ACC112 (cell line): Measurements from ENCODE around the gene SH3BP4.

Experiments used
- H2AFZ ChIP-seq: fragments of 200-600 bp; sonication (generic); one replicate; pipeline ENCODE4 v1.6.0; 2017; ENCODE audit warnings: antibody characterized with exemption, low read length; ENCODE audit not compliant: unreplicated experiment
- H3K27ac ChIP-seq: fragments of 200-600 bp; sonication (generic); 2 replicates; pipeline ENCODE4 v1.5.1; 2014; ENCODE audit warnings: low read depth, mild to moderate bottlenecking, antibody characterized with exemption, low read length, moderate library complexity
- H3K27me3 ChIP-seq: fragments of 200-600 bp; sonication (generic); 2 replicates; pipeline ENCODE4 v1.6.1; 2014; ENCODE audit warnings: mild to moderate bottlenecking, antibody characterized with exemption, low read length, moderate library complexity, mixed read lengths; ENCODE audit not compliant: insufficient read depth
- H3K36me3 ChIP-seq: fragments of 200-600 bp; sonication (generic); 2 replicates; pipeline ENCODE4 v1.6.1; 2016; ENCODE audit warnings: mild to moderate bottlenecking, antibody characterized with exemption, low read length, moderate library complexity, mixed read lengths; ENCODE audit not compliant: insufficient read depth
- H3K4me1 ChIP-seq: fragments of 200-600 bp; sonication (generic); one replicate; pipeline ENCODE4 v1.6.1; 2016; ENCODE audit warnings: low read length, mixed read lengths; ENCODE audit not compliant: insufficient read depth, unreplicated experiment, control insufficient read depth
- H3K4me3 ChIP-seq: fragments of 200-600 bp; sonication (generic); 2 replicates; pipeline ENCODE4 v1.5.1; 2014; ENCODE audit warnings: mild to moderate bottlenecking, low read depth, low read length
- H3K79me2 ChIP-seq: fragments of 200-600 bp; sonication (generic); one replicate; pipeline ENCODE4 v1.6.0; 2016; ENCODE audit warnings: low read length; ENCODE audit not compliant: control insufficient read depth, unreplicated experiment, insufficient read depth

The SH3BP4 gene

DNA sequence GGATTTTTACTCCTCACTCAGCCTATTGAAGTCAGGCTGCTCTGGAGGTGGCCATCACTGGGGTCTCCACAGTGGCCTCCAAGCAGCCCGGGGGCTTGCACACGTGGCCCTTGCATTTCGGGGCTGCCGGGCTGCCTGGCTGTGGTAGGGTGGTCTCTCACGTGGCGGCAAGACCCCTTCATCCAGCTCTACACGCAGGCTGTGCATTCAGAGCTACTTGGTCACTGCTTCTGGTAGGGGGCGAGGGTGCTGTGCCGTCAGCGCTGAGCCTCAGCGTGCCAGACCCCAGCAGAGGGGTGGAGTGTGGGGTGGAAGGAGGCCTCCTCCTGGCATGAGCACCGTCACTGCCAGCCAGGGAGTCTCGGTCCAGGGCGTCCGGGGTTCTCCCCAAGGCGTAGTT is 80.6 kb downstream of the SH3BP4 start:
- Histone ChIP-seq H3K27ac (no peak overlapping the region), H3K79me2 (peaks cover 69% of the 10 kb centered on the region), H3K27me3 (no peaks in the 10 kb centered on the region), H3K4me1 (peaks cover 16% of the 10 kb centered on the region), H2AFZ (no peak overlapping the region), H3K4me3 (no peak overlapping the region), H3K36me3 (peaks cover 6% of the 10 kb centered on the region; the same call in 1 of the 2 replicates)

DNA sequence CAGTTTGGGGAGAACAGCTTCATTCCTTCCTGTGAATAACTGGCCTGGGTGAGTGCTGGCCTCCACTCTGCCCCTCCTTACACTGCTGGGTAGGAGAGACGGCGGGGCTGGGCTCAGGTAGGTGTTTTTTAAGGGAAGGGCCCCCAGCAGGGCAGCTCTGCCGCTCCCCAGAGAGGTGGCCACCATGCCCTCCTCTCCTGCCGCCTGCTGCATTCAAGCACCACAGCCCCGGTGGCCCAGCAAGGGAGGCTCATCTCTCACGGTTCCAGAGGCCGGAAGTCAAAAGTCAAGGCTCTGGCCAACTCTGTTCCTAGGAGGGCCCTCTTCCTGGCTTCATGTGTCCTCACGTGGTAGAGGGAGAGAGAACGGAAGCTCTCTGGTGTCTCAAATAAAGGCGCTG is 81.1 kb downstream of the SH3BP4 start:
- H3K36me3 ChIP-seq: peaks cover 6% of the 10 kb centered on the region; the same call in 1 of the 2 replicates
- no peak overlapping the region for H3K4me3 ChIP-seq
- peaks cover 11% of the 10 kb centered on the region for H3K4me1 ChIP-seq
- no peak overlapping the region for H3K27ac ChIP-seq
- peaks cover 72% of the 10 kb centered on the region for H3K79me2 ChIP-seq
- no peak overlapping the region for H2AFZ ChIP-seq
- H3K27me3 ChIP-seq: no peaks in the 10 kb centered on the region

DNA sequence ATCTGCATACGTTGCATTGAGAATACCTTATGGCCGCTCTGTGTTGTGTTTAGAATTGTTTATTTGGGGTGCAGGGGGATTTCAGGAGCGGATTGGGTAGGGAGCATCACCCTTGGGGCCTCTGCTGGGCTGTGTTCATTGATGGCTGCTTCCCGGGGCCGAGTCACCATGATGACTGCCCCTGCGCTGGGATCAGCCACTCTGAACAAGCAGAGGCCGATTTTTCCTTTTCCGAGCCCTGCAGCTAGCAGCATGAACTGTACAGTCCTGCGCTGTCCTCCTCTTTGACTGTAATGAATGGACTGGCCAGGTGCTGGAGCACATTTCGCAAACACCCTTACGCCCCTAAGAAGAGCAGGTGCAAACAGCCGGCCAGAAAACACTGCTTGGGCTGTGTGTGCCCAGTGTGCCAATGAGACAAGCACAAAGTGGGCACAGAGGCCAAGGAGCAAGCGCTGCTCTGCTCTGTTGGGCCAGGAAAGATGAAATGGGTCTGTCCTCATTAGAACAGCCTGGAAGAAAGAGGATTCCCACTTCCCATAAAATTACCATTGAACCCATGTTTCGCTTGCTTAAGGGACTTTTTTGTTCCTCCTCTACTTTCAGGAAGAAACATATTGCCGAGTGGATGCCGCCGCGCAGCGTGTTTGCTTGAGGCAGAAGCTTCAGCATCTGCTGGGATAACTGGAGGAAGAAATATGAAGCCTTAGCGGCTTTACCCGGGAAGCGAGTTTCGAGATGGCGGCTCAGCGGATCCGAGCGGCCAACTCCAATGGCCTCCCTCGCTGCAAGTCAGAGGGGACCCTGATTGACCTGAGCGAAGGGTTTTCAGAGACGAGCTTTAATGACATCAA is 82.7 kb downstream of the SH3BP4 start:
- Histone ChIP-seq H2AFZ (no peak overlapping the region), H3K79me2 (peaks cover 61% of the 10 kb centered on the region), H3K27ac (no peak overlapping the region), H3K27me3 (no peaks in the 10 kb centered on the region), H3K4me1 (no peaks in the 10 kb centered on the region), H3K4me3 (no peak overlapping the region), H3K36me3 (peaks cover 12% of the 10 kb centered on the region; the same call in 1 of the 2 replicates)

DNA sequence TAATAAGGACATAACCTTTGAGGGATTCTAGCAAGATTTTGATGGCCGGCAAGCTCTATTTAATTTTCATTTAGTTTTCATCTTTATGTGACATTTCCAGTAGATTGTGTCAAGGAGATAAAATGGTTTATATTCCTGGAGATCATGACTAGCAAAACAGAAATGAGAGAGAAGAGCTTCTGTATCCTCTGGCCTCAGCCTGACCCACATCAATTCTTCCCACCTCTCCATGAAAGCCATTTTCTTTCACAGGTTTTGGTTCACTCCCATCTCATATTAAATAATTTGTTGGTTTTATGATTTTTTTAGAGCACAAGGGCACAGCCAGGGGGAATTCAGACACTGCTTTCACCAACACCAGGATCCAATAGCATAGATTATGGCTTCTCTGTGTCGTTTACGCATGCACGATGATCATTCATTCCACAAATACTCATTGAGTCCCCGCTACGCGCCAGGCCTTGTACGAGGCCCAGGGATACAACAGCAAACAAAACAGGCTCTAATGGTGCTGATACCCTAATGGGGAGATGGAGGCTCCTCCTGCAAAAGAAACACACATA is 85.9 kb downstream of the SH3BP4 start:
- Histone ChIP-seq H3K27ac (no peak overlapping the region), H3K27me3 (no peaks in the 10 kb centered on the region), H3K4me3 (no peak overlapping the region), H2AFZ (no peak overlapping the region), H3K36me3 (peaks cover 27% of the 10 kb centered on the region; the same call in 1 of the 2 replicates), H3K4me1 (no peaks in the 10 kb centered on the region), H3K79me2 (peaks cover 41% of the 10 kb centered on the region)

DNA sequence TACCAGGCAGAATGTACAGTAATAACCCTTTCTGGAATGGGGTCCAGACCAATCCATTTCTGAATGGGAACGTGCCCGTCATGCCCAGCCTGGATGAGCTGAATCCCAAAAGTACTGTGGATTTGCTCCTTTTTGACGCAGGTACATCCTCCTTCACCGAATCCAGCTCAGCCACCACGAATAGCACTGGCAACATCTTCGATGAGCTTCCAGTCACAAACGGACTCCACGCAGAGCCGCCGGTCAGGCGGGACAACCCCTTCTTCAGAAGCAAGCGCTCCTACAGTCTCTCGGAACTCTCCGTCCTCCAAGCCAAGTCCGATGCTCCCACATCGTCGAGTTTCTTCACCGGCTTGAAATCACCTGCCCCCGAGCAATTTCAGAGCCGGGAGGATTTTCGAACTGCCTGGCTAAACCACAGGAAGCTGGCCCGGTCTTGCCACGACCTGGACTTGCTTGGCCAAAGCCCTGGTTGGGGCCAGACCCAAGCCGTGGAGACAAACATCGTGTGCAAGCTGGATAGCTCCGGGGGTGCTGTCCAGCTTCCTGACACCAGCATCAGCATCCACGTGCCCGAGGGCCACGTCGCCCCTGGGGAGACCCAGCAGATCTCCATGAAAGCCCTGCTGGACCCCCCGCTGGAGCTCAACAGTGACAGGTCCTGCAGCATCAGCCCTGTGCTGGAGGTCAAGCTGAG is 89.6 kb downstream of the SH3BP4 start:
- H2AFZ ChIP-seq: no peak overlapping the region
- H3K36me3 ChIP-seq: peaks cover 22% of the 10 kb centered on the region; the same call in 1 of the 2 replicates
- no peak overlapping the region for H3K4me3 ChIP-seq
- peaks cover 27% of the 10 kb centered on the region for H3K79me2 ChIP-seq
- no peaks in the 10 kb centered on the region for H3K4me1 ChIP-seq
- H3K27me3 ChIP-seq: no peaks in the 10 kb centered on the region
- H3K27ac ChIP-seq: no peak overlapping the region

DNA sequence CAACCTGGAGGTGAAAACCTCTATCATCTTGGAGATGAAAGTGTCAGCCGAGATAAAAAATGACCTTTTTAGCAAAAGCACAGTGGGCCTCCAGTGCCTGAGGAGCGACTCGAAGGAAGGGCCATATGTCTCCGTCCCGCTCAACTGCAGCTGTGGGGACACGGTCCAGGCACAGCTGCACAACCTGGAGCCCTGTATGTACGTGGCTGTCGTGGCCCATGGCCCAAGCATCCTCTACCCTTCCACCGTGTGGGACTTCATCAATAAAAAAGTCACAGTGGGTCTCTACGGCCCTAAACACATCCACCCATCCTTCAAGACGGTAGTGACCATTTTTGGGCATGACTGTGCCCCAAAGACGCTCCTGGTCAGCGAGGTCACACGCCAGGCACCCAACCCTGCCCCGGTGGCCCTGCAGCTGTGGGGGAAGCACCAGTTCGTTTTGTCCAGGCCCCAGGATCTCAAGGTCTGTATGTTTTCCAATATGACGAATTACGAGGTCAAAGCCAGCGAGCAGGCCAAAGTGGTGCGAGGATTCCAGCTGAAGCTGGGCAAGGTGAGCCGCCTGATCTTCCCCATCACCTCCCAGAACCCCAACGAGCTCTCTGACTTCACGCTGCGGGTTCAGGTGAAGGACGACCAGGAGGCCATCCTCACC is 90.2 kb downstream of the SH3BP4 start:
- H3K27ac ChIP-seq: no peak overlapping the region
- peaks cover 26% of the 10 kb centered on the region; the same call in 1 of the 2 replicates for H3K36me3 ChIP-seq
- no peak overlapping the region for H2AFZ ChIP-seq
- H3K4me1 ChIP-seq: no peaks in the 10 kb centered on the region
- no peaks in the 10 kb centered on the region for H3K27me3 ChIP-seq
- no peak overlapping the region for H3K4me3 ChIP-seq
- peaks cover 29% of the 10 kb centered on the region for H3K79me2 ChIP-seq

DNA sequence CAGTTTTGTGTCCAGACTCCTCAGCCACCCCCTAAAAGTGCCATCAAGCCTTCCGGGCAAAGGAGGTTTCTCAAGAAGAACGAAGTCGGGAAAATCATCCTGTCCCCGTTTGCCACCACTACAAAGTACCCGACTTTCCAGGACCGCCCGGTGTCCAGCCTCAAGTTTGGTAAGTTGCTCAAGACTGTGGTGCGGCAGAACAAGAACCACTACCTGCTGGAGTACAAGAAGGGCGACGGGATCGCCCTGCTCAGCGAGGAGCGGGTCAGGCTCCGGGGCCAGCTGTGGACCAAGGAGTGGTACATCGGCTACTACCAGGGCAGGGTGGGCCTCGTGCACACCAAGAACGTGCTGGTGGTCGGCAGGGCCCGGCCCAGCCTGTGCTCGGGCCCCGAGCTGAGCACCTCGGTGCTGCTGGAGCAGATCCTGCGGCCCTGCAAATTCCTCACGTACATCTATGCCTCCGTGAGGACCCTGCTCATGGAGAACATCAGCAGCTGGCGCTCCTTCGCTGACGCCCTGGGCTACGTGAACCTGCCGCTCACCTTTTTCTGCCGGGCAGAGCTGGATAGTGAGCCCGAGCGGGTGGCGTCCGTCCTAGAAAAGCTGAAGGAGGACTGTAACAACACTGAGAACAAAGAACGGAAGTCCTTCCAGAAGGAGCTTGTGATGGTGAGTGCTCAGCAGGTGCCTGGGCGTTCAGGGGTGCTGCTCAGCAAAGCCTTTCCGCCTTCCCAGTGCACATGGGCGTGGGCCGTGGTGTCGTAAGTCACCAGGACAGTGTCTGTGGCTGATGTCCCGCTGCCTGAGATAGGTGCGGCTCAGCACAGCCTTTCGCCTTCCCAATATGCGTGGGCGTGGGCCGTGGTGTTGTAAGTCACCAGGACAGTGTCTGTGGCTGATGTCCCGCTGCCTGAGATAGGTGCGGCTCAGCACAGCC is 91.0 kb downstream of the SH3BP4 start:
- Histone ChIP-seq H2AFZ (no peak overlapping the region), H3K79me2 (peaks cover 32% of the 10 kb centered on the region)

DNA sequence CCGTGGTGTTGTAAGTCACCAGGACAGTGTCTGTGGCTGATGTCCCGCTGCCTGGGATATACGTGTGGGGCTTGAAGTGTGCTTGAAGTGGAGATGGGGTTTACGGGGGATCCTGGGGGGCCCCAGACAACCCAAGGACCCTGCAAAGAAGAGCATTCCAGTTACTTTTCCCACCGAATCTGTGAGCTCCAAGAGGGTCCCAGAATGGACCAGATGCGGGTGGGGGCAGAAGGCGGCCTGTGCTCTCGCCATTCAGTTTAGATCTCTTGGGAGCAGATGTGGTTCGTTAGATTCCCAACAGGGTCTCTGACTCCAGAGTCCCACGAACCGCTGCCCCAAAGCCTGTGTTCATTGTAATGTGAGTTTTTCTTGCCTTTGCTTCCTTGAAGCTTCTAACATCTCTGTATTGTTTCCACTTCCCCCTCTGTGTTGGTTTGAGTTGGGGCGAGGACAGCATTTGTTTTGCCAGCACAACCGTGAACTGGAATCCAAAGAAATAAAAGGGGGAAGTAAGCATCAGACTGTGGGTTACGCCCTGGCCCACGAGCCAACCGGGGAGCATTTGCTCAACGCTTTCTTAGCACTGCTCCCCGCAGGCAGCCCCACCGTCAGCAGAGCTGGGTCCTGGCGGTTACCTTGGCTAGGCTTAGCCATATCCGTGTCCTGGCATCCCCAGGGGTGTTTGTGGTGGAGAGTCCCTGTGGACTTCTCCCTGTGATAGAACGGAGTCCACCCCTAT is 92.1 kb downstream of the SH3BP4 start:
- Histone ChIP-seq H3K36me3 (peaks cover 21% of the 10 kb centered on the region; the same call in 1 of the 2 replicates), H3K27me3 (no peaks in the 10 kb centered on the region), H3K4me3 (no peak overlapping the region), H3K79me2 (peaks cover 33% of the 10 kb centered on the region), H3K4me1 (no peaks in the 10 kb centered on the region), H2AFZ (no peak overlapping the region), H3K27ac (no peak overlapping the region)

More for the DNA sequence above, 91.0 kb downstream of the SH3BP4 start:
- Histone ChIP-seq H3K27ac (no peak overlapping the region), H3K36me3 (peaks cover 26% of the 10 kb centered on the region; the same call in 1 of the 2 replicates), H3K4me3 (no peak overlapping the region), H3K27me3 (no peaks in the 10 kb centered on the region), H3K4me1 (no peaks in the 10 kb centered on the region)

DNA sequence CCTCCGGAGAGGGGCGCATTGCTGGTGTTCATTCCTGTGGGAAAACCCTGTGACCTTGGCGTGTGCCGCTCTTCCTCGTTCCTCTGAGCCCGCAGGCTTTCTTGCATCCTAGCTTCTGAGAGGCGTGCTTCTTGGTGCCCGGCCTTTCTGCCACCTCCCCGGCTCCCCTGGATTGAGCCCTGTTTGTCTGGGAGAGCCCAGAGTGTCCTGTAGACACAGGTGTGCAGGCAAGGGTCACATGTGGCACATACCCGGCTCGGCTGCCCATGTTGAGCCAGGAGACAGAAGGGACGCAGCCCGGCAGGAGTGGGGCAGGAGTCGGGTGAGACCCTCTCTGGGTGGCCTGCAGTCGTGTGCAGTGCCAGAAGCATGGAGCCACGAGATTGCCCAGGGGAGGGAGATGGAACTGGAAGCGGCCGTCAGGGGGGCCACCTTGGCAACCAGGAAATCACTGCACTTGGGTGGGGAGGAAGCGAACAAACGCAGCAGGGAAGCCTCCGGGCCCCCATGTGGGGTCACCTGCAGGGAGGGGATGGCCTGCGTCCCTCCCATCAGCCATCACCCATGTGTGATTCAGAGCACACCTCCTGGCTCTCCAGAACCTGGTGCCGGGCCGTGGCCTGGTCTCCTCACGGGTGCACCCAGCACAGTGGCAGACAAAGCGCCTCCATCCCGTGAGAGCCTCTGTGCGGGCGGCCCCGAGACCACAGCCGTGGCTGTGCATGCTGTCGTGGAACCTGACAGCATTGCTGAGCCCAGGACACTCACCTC is 92.9 kb downstream of the SH3BP4 start:
- Histone ChIP-seq H3K36me3 (peaks cover 19% of the 10 kb centered on the region; the same call in 1 of the 2 replicates), H3K4me3 (no peak overlapping the region), H3K27ac (no peak overlapping the region), H2AFZ (no peak overlapping the region), H3K4me1 (peaks cover 5% of the 10 kb centered on the region), H3K27me3 (no peaks in the 10 kb centered on the region), H3K79me2 (peaks cover 37% of the 10 kb centered on the region)
